H9 (cell line): ENCODE data around the gene TRPT1. TPM values are rescaled to one million over a fixed set of nuclear protein-coding genes. Genes with fewer than 3 reads are reported as not detected.

ENCODE experiments used
- DNase-seq: peaks from one replicate; pipeline ENCODE4 v3.0.0-alpha.2; 2017
- H2AFZ ChIP-seq: one replicate; pipeline ENCODE4 v1.6.1; 2013; ENCODE audit warnings: mild to moderate bottlenecking, low read length, control low read depth, moderate library complexity
- H2AK5ac ChIP-seq: 2 replicates; pipeline ENCODE4 v1.6.1; 2013; ENCODE audit warnings: low read length, control low read depth, mixed read lengths; ENCODE audit not compliant: insufficient read length
- H2BK120ac ChIP-seq: one replicate; pipeline ENCODE4 v1.6.1; 2013; ENCODE audit warnings: low read depth, mild to moderate bottlenecking, low read length, control low read depth, inconsistent platforms; ENCODE audit not compliant: poor library complexity, severe bottlenecking
- H2BK12ac ChIP-seq: 2 replicates; pipeline ENCODE4 v1.6.1; 2013; ENCODE audit warnings: low read length, control low read depth, mixed read lengths, low read depth; ENCODE audit not compliant: insufficient read length
- H2BK15ac ChIP-seq: 2 replicates; pipeline ENCODE4 v1.6.1; 2013; ENCODE audit warnings: low read depth, low read length, control low read depth
- H2BK20ac ChIP-seq: one replicate; pipeline ENCODE4 v1.6.1; 2013; ENCODE audit warnings: low read depth, mild to moderate bottlenecking, low read length, control low read depth, inconsistent platforms; ENCODE audit not compliant: poor library complexity, severe bottlenecking
- H2BK5ac ChIP-seq: 2 replicates; pipeline ENCODE4 v1.6.1; 2013; ENCODE audit warnings: low read length, control low read depth, mixed read lengths; ENCODE audit not compliant: insufficient read length
- H3K14ac ChIP-seq: 2 replicates; pipeline ENCODE4 v1.6.1; 2013; ENCODE audit warnings: low read length, control low read depth; ENCODE audit not compliant: insufficient read depth
- H3K18ac ChIP-seq: 2 replicates; pipeline ENCODE4 v1.6.1; 2013; ENCODE audit warnings: low read depth, mild to moderate bottlenecking, mixed read lengths, low read length, control low read depth; ENCODE audit not compliant: insufficient read length
- H3K23ac ChIP-seq: 2 replicates; pipeline ENCODE4 v1.6.1; 2013; ENCODE audit warnings: low read length, control low read depth, mixed read lengths, low read depth; ENCODE audit not compliant: insufficient read length
- H3K23me2 ChIP-seq: 2 replicates; pipeline ENCODE4 v1.6.1; 2013; ENCODE audit warnings: low read depth, mild to moderate bottlenecking, mixed read lengths, low read length, control low read depth; ENCODE audit not compliant: insufficient read length, poor library complexity, severe bottlenecking
- H3K27ac ChIP-seq: 2 replicates; pipeline ENCODE4 v1.5.1; 2013; ENCODE audit warnings: low read length, control low read depth, mixed read lengths, low read depth; ENCODE audit not compliant: insufficient read length
- H3K27me3 ChIP-seq: 2 replicates; pipeline ENCODE4 v1.6.1; 2013; ENCODE audit warnings: low read length, control low read depth, inconsistent platforms; ENCODE audit not compliant: insufficient read depth
- H3K4ac ChIP-seq: 2 replicates; pipeline ENCODE4 v1.6.1; 2013; ENCODE audit warnings: low read depth, mild to moderate bottlenecking, control low read depth, inconsistent platforms, low read length, moderate library complexity
- H3K4me1 ChIP-seq: 2 replicates; pipeline ENCODE4 v1.6.1; 2013; ENCODE audit warnings: low read length, control low read depth, inconsistent platforms; ENCODE audit not compliant: insufficient read depth
- H3K4me2 ChIP-seq: 2 replicates; pipeline ENCODE4 v1.6.1; 2013; ENCODE audit warnings: low read length, control low read depth, mixed read lengths; ENCODE audit not compliant: insufficient read length, insufficient read depth
- H3K56ac ChIP-seq: 2 replicates; pipeline ENCODE4 v1.6.1; 2013; ENCODE audit warnings: low read depth, mild to moderate bottlenecking, mixed read lengths, low read length, control low read depth; ENCODE audit not compliant: insufficient read length
- H3K79me1 ChIP-seq: 2 replicates; pipeline ENCODE4 v1.6.1; 2013; ENCODE audit warnings: low read depth, mild to moderate bottlenecking, moderate library complexity, low read length, control low read depth, inconsistent platforms; ENCODE audit not compliant: insufficient read depth, poor library complexity, severe bottlenecking
- H3K79me2 ChIP-seq: 2 replicates; pipeline ENCODE4 v1.6.1; 2013; ENCODE audit warnings: low read length, control low read depth, inconsistent platforms; ENCODE audit not compliant: insufficient read depth
- H3K9ac ChIP-seq: 2 replicates; pipeline ENCODE4 v1.6.1; 2013; ENCODE audit warnings: low read length, control low read depth, mixed read lengths; ENCODE audit not compliant: insufficient read length; ENCODE audit errors: extremely low read depth
- H3K9me3 ChIP-seq: one replicate; pipeline ENCODE4 v1.6.1; 2013; ENCODE audit warnings: low read depth, low read length, inconsistent platforms; ENCODE audit not compliant: control insufficient read depth
- H3T11ph ChIP-seq: one replicate; pipeline ENCODE4 v1.6.1; 2013; ENCODE audit warnings: mild to moderate bottlenecking, low read length, control low read depth, inconsistent platforms
- H4K20me1 ChIP-seq: one replicate; pipeline ENCODE4 v1.6.1; 2013; ENCODE audit not compliant: control insufficient read depth, insufficient read length, insufficient read depth
- H4K5ac ChIP-seq: 2 replicates; pipeline ENCODE4 v1.6.1; 2013; ENCODE audit warnings: low read depth, mild to moderate bottlenecking, mixed read lengths, low read length, control low read depth; ENCODE audit not compliant: insufficient read length
- H4K8ac ChIP-seq: replicated peaks from 2 replicates; pipeline ENCODE4 v1.6.1; 2013; ENCODE audit warnings: low read length, control low read depth, mixed read lengths, low read depth; ENCODE audit not compliant: insufficient read length
- H4K91ac ChIP-seq: 2 replicates; pipeline ENCODE4 v1.6.1; 2013; ENCODE audit warnings: low read depth, mild to moderate bottlenecking, moderate library complexity, mixed read lengths, low read length, control low read depth; ENCODE audit not compliant: insufficient read length
- H3K27ac Mint-ChIP-seq, 3 experiments: 2 replicates in 2 of 3; 3 replicates in 1 of 3; pipeline ENCODE4 v1.8.0; 2020 to 2021; ENCODE audit warnings: mixed read lengths in 3 of 3, mild to moderate bottlenecking in 1 of 3, moderate library complexity in 1 of 3
- H3K27me3 Mint-ChIP-seq: 2 replicates; pipeline ENCODE4 v1.8.0; 2021; ENCODE audit warnings: low read depth, mild to moderate bottlenecking, moderate library complexity, mixed read lengths
- H3K36me3 Mint-ChIP-seq, 3 experiments: 2 replicates in 2 of 3; 3 replicates in 1 of 3; pipeline ENCODE4 v1.8.0; 2020 to 2021; ENCODE audit warnings: low read depth in 3 of 3, mixed read lengths in 3 of 3; ENCODE audit not compliant: insufficient read depth in 1 of 3
- H3K4me1 Mint-ChIP-seq, 2 experiments: 2 replicates each; pipeline ENCODE4 v1.8.0; 2020; ENCODE audit warnings: mixed read lengths in 2 of 2
- H3K4me3 Mint-ChIP-seq, 2 experiments: 2 replicates in 1 of 2; 3 replicates in 1 of 2; pipeline ENCODE4 v1.8.0; 2020 to 2021; ENCODE audit warnings: mild to moderate bottlenecking in 2 of 2, mixed read lengths in 2 of 2, moderate library complexity in 1 of 2
- H3K9me3 Mint-ChIP-seq, 2 experiments: 2 replicates in 1 of 2; 3 replicates in 1 of 2; pipeline ENCODE4 v1.8.0; 2020; ENCODE audit warnings: mild to moderate bottlenecking in 2 of 2, mixed read lengths in 2 of 2, moderate library complexity in 1 of 2
- WGBS: extraction: QIAGEN DNeasy Blood & Tissue Kit; methylation state at CpG from one replicate; pipeline ENCODE4 v1.1.7; 2013; ENCODE audit warnings: missing lambda C conversion rate, low lambda C conversion rate, mixed read lengths; ENCODE audit not compliant: insufficient read length; ENCODE audit errors: extremely low coverage; 5-methylcytosine and 5-hydroxymethylcytosine counted together
- total RNA-seq: library from RNA; stranded (reverse); gene quantifications from 2 replicates; pipeline ENCODE4 v1.2.1, GENCODE V29; 2021
- TF ChIP-seq, protein P1 (sequence below): fragments of 200-600 bp; sonication (generic); conservative IDR thresholded peaks from 3 replicates; pipeline ENCODE4 v1.8.0; 2021; ENCODE audit warnings: antibody characterized with exemption, mild to moderate bottlenecking

TRPT1 gene
- total RNA-seq, 1 experiment from 2014 or later = 33.6 TPM

- Histone ChIP-seq H4K5ac (no peak overlapping the region), H3K4me1 (no peaks in the 10 kb centered on the region), H2BK120ac (no peak overlapping the region), H3K18ac (no peak overlapping the region), H2BK12ac (no peak overlapping the region), H4K91ac (no peak overlapping the region), H3K79me2 (no peaks in the 10 kb centered on the region), H3K27ac (no peak overlapping the region), H3T11ph (no peak overlapping the region), H2BK15ac (no peak overlapping the region), H3K56ac (no peak overlapping the region), H3K79me1 (no peaks in the 10 kb centered on the region), H4K20me1 (no peaks in the 10 kb centered on the region), H2BK20ac (no peak overlapping the region), H3K14ac (no peak overlapping the region), H2AFZ (no peak overlapping the region), H3K9me3 (no peaks in the 10 kb centered on the region), H3K23ac (no peak overlapping the region), H2BK5ac (no peak overlapping the region), H3K9ac (no peak overlapping the region), H3K4me2 (no peak overlapping the region), H3K27me3 (no peaks in the 10 kb centered on the region), H3K4ac (no peak overlapping the region), H2AK5ac (no peak overlapping the region), H4K8ac (no peak overlapping the region), H3K23me2 (peaks cover 5% of the 10 kb centered on the region)
- Mint-ChIP-seq H3K27ac (no peak overlapping the region), H3K4me1 (peaks cover 8 to 11% of the 10 kb centered on the region in 2 experiments), H3K27me3 (no peaks in the 10 kb centered on the region; the same call in 1 of the 2 replicates), H3K36me3 (peaks cover 0 to 34% (median 14%) of the 10 kb centered on the region in 3 experiments; a peak in 5 of 7 replicates), H3K9me3 (no peaks in the 10 kb centered on the region), H3K4me3 (no peak overlapping the region)
- WGBS = no CpG with 5 or more reads among the region's 14 CpGs
- TF ChIP-seq, protein P1, sequence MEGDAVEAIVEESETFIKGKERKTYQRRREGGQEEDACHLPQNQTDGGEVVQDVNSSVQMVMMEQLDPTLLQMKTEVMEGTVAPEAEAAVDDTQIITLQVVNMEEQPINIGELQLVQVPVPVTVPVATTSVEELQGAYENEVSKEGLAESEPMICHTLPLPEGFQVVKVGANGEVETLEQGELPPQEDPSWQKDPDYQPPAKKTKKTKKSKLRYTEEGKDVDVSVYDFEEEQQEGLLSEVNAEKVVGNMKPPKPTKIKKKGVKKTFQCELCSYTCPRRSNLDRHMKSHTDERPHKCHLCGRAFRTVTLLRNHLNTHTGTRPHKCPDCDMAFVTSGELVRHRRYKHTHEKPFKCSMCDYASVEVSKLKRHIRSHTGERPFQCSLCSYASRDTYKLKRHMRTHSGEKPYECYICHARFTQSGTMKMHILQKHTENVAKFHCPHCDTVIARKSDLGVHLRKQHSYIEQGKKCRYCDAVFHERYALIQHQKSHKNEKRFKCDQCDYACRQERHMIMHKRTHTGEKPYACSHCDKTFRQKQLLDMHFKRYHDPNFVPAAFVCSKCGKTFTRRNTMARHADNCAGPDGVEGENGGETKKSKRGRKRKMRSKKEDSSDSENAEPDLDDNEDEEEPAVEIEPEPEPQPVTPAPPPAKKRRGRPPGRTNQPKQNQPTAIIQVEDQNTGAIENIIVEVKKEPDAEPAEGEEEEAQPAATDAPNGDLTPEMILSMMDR = no peak
- DNase-seq = no peak
Observed at GRCh38 chr11:64220798-64221197, 5.2 kb downstream of the TRPT1 start.
